Testis (tissue), 3 donors: ENCODE data around the gene HCFC2. TPM values are rescaled to one million over a fixed set of nuclear protein-coding genes. Genes with fewer than 3 reads are reported as not detected.
"Not testable (repeated sequence)": the region's sequence is repeated elsewhere in the genome, so short reads cannot be mapped to it uniquely, and the experiment has no call there.

Experiments used
- DNase-seq: peaks from one replicate; pipeline ENCODE4 v3.0.0-alpha.2; 2019
- H3K27ac ChIP-seq, 2 donors: fragments of 200-600 bp; sonication (generic); one replicate each; pipeline ENCODE4 v1.5.1; 2019
- H3K27me3 ChIP-seq: fragments of 200-600 bp; sonication (generic); one replicate; pipeline ENCODE4 v1.5.1; 2019
- H3K36me3 ChIP-seq: fragments of 200-600 bp; sonication (generic); one replicate; pipeline ENCODE4 v1.5.1; 2017; ENCODE audit warnings: low read depth; ENCODE audit errors: missing control alignments
- H3K4me1 ChIP-seq: fragments of 200-600 bp; sonication (generic); one replicate; pipeline ENCODE4 v1.5.1; 2019
- H3K4me3 ChIP-seq, 2 donors: fragments of 200-600 bp; sonication (generic); one replicate each; pipeline ENCODE4 v1.5.1; 2017 to 2019
- H3K9me3 ChIP-seq: fragments of 200-600 bp; sonication (generic); one replicate; pipeline ENCODE4 v1.5.1; 2017
- POLR2A ChIP-seq: fragments of 450-650 bp; IDR thresholded peaks from one replicate; pipeline ENCODE4 v1.6.1; 2017; ENCODE audit warnings: antibody characterized with exemption, mild to moderate bottlenecking, moderate library complexity
- WGBS, 2 donors: methylation state at CpG; one replicate each; pipeline ENCODE4 v1.1.5; 2018; 5-methylcytosine and 5-hydroxymethylcytosine counted together
- intact Hi-C: fragments of 100-400 bp; cut with DNase I; formaldehyde crosslinking; loops from one replicate; pipeline ENCODE4 v1.15.1; 2023; ENCODE audit warnings: low total_unique reads
- polyA plus RNA-seq: library from polyadenylated mRNA; stranded (reverse); fragments of 350-450 nt; fragmentation: Illumina TruSeq; extraction: RNeasy Lipid Tissue Mini Kit (QIAGEN cat#74804); gene quantifications from one replicate; pipeline ENCODE4 v1.2.3, GENCODE V29; 2014; ENCODE audit warnings: low read depth, low replicate concordance; ENCODE audit not compliant: insufficient read depth
- total RNA-seq, 2 donors: library from RNA; depleted of rRNA; stranded (reverse); fragments of >200 nt; gene quantifications; one replicate each; pipeline ENCODE4 v1.2.3, GENCODE V29; 2016
- TF ChIP-seq, protein P1 (sequence below), 3 experiments: fragments of 450-650 bp in 2 of 3; fragments of 200-600 bp in 1 of 3; sonication (generic) in 1 of 3; IDR thresholded peaks; one replicate each; pipeline ENCODE4 v1.5.1; 2016 to 2019; ENCODE audit warnings: antibody characterized with exemption in 3 of 3, mild to moderate bottlenecking in 2 of 3, moderate library complexity in 1 of 3

Gene HCFC2
- total and polyA plus RNA-seq, 3 donors from 2014 or later: 36.2 to 95.2 (median 57.9) TPM

DNA sequence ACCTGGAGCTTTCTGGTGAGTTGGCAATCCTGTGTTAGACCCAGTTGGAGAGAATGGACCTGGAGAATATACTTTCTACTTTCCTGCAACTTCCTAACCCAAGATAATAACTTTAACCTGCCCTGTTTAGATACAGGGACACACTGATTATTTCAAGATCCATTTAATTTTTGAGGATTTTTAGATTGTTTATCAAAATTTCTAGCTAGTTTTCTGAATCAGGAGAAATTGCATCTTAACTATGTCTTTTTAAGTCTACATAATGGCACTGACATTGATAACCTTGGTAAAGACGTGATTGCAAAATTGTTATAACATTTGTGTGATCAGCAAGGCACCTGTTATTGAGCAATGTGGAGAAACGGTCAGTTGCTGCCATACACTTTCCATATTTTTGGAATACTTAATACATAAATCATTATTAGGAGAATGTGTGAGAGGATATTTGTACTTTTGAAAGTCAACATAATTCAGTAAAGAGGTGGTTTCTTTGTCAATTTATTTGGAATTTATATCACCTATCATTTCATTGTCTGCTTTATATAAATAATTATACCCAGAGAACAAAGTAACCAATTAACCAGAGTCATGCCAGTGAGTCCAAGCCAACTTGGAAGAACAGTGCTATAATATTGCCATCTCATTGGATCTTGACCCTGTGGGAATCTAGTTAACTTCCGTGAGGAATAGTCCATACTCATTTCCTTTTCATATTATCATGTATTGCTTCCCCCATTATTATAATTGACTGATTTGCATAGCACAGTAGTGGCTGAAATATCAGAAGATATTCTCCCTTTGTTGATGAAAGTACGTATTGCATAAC is 45.3 kb downstream of the HCFC2 start:
- no peaks in the 10 kb centered on the region for H3K36me3 ChIP-seq
- no peak for TF ChIP-seq POLR2A
- TF ChIP-seq, protein P1, sequence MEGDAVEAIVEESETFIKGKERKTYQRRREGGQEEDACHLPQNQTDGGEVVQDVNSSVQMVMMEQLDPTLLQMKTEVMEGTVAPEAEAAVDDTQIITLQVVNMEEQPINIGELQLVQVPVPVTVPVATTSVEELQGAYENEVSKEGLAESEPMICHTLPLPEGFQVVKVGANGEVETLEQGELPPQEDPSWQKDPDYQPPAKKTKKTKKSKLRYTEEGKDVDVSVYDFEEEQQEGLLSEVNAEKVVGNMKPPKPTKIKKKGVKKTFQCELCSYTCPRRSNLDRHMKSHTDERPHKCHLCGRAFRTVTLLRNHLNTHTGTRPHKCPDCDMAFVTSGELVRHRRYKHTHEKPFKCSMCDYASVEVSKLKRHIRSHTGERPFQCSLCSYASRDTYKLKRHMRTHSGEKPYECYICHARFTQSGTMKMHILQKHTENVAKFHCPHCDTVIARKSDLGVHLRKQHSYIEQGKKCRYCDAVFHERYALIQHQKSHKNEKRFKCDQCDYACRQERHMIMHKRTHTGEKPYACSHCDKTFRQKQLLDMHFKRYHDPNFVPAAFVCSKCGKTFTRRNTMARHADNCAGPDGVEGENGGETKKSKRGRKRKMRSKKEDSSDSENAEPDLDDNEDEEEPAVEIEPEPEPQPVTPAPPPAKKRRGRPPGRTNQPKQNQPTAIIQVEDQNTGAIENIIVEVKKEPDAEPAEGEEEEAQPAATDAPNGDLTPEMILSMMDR (IDR thresholded peaks at IDR 0.05): no peak
- no peaks in the 10 kb centered on the region for H3K4me1 ChIP-seq
- no peak overlapping the region for H3K4me3 ChIP-seq
- no peaks in the 10 kb centered on the region for H3K9me3 ChIP-seq
- intact Hi-C loops: loop anchor here (10.0 kb wide), 1 partner anchor 485 kb away; no protein-coding TSS in a partner anchor
- no peaks in the 10 kb centered on the region for H3K27me3 ChIP-seq
- DNase-seq: no peak
- no peak overlapping the region for H3K27ac ChIP-seq
- 61 to 73% methylated on average over 4 of the region's 4 CpGs for WGBS, 2 donors

DNA sequence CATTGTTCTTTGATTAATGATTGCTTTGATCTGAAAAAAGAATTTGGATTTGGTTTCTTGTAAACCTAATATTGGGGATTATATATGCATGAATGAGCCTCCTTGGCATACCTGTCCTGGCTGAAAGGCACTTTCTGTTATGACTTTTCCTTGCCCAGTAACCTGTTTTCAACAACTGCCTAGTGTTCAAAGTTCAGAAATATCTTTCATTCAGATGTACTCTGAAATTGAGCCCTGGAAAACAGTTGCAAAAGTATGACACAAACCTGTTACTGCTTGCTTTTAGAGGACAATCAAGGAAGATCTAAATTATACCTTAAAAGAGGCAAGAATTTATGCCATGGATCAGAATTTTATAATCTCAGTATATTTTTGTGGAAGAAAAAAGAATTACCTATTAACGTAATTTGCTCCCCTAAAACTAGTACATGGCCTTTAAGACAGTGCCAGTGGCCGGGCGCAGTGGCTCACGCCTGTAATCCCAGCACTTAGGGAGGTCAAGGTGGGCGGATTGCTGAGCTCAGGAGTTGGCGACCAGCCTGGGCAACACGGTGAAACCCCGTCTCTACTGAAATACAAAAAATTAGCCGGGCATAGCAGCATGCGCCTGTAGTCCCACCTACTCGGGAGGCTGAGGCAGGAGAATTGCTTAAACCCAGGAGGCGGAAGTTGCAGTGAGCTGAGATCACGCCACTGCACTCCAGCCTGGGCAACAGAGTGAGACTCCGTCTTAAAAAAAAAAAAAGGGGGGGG is 50.7 kb downstream of the HCFC2 start:
- H3K9me3 ChIP-seq, H3K4me3 ChIP-seq, H3K4me1 ChIP-seq, H3K27me3 ChIP-seq, H3K36me3 ChIP-seq, H3K27ac ChIP-seq, intact Hi-C loops, DNase-seq: not testable (repeated sequence)
- 74 to 81% methylated on average over 14 of the region's 14 CpGs for WGBS, 2 donors

DNA sequence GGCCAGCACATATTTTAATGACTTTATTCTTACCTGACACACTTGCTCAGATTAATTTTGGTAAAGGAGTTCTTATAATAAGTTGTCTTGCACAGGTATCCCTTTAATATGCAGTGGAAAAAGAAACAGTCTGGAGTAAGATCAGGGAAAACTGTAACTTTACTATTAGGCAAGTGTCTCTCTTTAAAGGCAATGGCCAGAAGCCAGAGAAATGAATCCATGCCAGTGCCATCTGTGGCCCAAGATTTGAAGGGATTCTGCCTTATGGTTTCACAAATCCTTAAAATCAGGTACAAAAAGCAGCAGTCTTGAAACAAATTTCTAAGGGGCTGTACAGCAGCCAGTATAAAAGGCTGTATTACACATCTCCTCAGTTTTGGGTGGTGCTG is 51.2 kb downstream of the HCFC2 start:
- Histone ChIP-seq H3K9me3 (no peaks in the 10 kb centered on the region), H3K4me3 (no peak overlapping the region), H3K27ac (no peak overlapping the region), H3K36me3 (no peaks in the 10 kb centered on the region), H3K4me1 (no peaks in the 10 kb centered on the region), H3K27me3 (no peaks in the 10 kb centered on the region)
- DNase-seq: no peak
- intact Hi-C loops: no loop called here
- TF ChIP-seq POLR2A: no peak
- TF ChIP-seq, protein P1 (IDR thresholded peaks at IDR 0.05): no peak

DNA sequence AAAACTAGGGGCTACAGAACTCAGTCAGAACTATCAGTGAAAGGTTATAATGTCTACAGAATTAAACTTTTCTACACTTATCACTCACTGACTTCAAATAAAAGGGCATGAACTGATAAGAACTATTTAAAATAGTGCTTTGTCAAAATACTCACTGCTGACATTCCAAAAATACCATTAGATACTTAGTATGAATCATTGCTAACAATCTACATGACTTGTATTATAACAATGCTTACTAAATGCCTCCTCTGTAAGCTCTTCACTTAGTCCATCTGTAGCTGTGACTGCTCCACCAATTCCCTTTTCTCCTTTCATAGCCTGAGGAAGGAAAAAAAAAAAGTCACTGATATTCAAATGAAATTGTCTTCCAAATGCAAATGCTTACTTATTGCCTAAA is 56.7 kb downstream of the HCFC2 start:
- Histone ChIP-seq H3K27ac (no peak overlapping the region), H3K4me3 (no peak overlapping the region), H3K36me3 (no peaks in the 10 kb centered on the region), H3K4me1 (no peaks in the 10 kb centered on the region), H3K27me3 (no peaks in the 10 kb centered on the region), H3K9me3 (no peaks in the 10 kb centered on the region)
- TF ChIP-seq, protein P1 (IDR thresholded peaks at IDR 0.05): no peak
- TF ChIP-seq POLR2A: no peak
- DNase-seq: no peak
- intact Hi-C loops: no loop called here

DNA sequence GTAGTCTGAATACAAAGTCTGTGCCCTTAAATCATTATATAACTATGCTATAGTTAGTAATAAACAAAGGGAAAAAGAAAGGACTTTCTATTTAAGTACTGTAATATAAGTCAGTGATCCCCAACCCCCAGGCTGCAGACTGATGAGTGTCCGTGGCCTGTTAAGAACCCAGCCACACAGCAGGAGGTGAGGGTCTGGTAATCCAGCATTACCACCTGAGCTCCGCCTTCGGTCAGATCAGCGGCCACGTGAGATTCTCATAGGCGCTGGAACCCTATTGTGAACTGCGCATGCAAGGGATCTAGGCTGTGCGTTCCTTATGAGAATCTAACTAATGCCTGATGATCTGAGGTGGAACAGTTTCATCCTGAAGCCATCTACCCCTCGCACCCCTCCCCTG is 58.0 kb downstream of the HCFC2 start:
- Histone ChIP-seq H3K27ac (no peak overlapping the region), H3K36me3 (no peaks in the 10 kb centered on the region), H3K27me3 (no peaks in the 10 kb centered on the region), H3K9me3 (no peaks in the 10 kb centered on the region), H3K4me1 (no peaks in the 10 kb centered on the region), H3K4me3 (no peak overlapping the region)
- DNase-seq: no peak
- TF ChIP-seq POLR2A: no peak
- TF ChIP-seq, protein P1 (IDR thresholded peaks at IDR 0.05): no peak
- intact Hi-C loops: no loop called here
- 83 to 97% methylated on average over 9 of the region's 9 CpGs for WGBS, 2 donors
